HG02798 (cell line): ENCODE measurements around the gene RPTOR.

Experiments used
- ATAC-seq: cut with Tn5 transposase; IDR thresholded peaks from one replicate; pipeline ENCODE4 v1.9.1; 2021; ENCODE audit warnings: mild to moderate bottlenecking; ENCODE audit not compliant: unreplicated experiment, poor library complexity

Gene RPTOR

DNA sequence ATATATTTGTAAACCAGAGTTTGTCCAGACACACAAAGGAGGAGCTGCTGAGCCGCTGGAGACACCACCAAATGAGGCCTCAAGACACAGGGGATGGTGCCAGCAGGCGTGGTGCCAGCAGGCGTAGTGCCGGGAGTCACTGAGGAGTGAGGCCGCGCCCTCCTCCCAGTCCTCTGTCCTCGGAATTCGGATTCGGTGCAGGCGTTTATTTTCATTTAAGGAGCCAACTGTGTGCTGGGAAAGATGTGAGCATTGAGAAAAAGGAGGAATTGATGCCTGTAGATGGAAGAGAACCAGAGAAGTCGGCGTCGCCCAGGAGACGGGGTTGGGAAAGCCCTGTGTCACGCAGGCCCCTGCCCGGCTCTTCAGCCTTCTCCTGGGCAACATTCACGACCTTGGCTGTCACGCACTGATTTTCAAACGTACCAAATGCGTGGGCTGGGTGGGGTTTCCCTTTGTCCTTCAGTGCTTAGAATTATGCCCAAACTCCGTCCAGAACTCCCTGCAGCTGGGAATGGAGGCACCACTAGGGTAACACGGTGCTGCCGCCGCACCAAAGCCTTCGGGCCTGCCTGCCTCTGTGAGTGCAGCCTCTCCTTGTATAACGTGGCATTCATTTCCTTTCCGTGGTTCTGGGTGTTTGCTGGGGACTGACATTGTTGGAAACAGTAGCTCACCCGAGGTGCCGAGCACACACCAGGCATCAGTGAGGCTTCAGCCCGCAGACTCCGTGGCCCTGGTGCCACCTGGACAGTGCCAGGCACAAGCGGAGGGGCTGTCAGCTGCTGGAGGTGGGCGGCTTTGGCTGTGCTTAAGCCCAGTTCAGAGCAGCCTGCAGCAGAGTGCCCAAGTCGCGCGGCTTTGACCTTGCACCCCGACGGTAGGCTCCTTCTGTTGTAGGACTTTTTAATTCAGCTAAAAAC lies 398.0 kb downstream of the RPTOR start:
- no peak for ATAC-seq

DNA sequence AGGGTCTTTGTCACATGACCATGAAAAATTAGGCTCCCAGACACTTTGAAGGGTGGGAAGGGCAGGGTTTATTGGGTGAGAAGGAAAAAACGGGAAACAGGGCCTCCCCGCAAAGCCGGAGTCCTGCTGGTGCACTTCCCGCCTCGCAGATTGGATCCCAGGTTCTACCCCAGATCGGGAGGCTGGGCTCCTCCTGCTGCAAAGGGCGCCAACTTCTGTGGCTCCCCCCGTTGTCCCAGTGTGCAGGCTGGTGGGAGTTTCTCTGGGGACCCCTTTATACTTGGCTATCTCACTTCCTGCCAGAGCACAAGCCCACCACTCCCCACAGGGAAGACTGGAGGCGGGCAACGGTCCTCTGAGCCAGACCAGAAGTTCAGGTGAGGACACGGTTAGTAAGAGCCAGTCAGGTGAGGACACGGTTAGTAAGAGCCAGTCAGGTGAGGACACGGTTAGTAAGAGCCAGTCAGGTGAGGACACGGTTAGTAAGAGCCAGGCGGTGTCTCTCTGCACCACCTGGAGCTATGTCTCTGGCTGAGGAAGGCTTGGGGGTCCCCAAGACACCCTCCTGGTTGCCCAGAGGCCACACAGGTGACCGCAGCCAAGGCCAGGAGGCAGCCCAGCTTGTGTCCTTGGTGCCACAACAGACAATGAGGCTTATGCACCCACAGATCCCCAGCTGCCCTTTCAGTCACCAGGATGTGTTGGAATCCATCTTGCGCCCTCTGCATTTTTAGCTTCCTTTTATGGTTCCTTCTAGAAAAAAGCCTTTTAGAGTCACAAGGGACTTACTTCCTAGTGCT lies 398.9 kb downstream of the RPTOR start:
- ATAC-seq: no peak

DNA sequence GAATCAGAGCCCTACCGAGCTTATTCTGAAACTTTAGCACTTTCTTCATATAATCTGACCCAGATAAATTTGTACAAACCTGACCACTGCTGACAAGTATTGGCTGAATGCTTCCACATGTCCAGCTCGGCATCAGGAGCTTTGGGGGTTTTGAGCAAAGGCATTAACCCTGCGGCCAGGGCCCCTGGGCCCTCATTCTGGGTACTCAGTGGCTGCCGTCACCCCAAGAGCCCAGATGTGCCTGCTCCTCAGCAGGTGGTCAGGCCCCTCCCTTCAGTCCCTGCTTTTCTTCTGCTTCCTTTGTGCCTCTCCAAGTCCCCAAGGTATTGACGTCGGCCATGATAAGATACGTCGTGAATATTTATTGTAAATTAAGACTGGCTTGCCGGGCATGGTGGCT lies 399.7 kb downstream of the RPTOR start:
- ATAC-seq: no peak

- ATAC-seq: no peak
Observed at GRCh38 chr17:80945736-80946135, 401.1 kb downstream of the RPTOR start.

DNA sequence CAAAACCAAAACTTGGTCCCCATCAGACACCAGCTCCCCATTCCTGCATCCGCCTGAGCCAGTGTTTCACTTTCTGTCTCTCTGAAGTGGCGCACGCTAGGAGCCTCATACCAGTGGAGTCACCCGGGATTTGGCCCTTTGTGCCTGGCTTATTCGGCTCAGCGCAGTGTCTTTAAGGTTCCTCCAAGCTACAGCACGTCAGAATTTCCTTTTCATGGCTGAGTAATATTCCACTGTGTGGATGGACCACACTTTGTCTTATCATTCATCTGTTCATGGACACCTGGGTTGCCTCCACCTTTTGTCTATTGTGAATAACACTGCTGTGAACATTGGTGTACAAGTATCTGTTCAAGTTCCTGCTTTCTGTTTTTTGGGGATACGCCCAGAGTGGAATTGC lies 401.8 kb downstream of the RPTOR start:
- ATAC-seq: no peak

DNA sequence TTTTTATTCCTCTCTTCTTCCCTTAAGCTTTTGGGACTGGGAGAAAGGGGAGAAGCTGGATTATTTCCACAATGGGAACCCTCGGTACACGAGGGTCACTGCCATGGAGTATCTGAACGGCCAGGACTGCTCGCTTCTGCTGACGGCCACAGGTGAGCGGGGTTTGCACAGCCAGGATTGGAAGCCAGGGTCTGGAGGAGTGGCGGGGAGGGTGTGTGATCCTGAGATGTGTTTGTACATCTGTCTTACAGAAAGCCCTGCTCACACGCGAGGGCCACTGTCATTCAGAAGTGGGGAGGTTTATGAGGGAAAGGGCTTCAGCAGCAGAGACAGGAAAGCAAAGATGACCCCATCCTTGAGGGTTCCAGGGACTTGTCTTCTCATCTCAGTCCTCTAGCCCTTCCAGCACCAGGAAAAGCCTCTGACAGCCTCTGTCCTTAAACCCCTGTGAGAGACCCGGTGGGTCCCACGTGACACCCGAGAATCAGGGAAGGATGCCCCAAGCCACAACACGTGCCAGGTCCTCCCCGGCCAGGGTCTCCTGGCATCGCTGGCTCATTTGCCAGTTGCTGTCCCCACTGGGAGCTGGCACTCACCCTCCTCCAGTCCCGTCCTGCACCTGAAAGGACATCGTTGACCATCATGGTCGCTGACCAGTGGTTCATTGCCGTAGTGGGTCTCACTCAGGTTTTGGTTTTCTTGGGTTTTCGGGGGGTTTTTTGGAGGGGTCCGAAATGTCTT lies 402.7 kb downstream of the RPTOR start:
- ATAC-seq: no peak

DNA sequence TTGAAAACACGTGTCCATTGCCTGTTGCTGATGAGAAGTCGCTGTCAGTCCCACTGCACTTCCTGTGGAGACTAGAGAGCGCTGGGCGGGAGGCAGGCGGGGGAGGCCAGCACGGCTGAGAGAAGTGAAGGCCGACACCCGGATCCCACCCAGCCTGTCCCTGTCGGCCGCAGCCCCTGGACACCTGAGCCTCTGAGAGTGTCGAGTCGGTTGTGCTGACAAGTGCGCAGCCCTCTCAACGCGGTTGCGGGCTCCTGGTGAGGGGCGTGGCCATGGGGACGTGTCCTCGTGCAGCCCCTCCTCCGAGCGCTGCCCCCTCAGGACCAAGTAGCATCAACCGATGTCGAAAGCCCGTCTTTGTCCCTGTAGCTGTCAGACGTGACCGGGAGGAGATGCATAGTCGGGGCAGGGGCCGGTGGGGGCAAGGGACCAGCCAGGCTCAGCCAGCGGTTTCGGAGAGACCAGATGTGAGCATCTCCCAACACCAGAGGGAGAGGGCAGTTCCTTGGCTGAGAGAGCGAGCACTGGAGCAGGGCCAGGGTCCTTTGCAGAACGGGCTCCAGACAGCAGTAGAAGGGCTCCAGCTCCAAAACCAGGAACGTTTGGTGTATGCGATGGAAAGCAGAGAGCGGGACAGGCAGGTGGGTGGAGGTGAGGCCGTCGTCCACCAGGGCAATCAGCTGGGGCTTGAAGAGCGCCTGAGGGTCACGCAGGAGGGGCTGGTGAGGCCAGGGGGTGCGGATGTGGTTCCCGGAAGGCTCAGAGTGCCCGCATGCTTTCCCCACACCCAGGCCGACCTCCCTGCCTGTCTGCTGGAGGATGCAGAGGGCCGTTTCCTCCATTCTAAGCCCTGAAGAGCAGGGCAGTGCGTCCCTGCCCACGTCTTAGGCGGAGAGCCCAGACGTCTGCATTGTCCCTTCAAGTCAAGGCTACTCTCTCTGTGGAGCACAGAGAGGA lies 403.7 kb downstream of the RPTOR start:
- no peak for ATAC-seq

- ATAC-seq: no peak
Observed at GRCh38 chr17:80948976-80949450, 404.4 kb downstream of the RPTOR start.

DNA sequence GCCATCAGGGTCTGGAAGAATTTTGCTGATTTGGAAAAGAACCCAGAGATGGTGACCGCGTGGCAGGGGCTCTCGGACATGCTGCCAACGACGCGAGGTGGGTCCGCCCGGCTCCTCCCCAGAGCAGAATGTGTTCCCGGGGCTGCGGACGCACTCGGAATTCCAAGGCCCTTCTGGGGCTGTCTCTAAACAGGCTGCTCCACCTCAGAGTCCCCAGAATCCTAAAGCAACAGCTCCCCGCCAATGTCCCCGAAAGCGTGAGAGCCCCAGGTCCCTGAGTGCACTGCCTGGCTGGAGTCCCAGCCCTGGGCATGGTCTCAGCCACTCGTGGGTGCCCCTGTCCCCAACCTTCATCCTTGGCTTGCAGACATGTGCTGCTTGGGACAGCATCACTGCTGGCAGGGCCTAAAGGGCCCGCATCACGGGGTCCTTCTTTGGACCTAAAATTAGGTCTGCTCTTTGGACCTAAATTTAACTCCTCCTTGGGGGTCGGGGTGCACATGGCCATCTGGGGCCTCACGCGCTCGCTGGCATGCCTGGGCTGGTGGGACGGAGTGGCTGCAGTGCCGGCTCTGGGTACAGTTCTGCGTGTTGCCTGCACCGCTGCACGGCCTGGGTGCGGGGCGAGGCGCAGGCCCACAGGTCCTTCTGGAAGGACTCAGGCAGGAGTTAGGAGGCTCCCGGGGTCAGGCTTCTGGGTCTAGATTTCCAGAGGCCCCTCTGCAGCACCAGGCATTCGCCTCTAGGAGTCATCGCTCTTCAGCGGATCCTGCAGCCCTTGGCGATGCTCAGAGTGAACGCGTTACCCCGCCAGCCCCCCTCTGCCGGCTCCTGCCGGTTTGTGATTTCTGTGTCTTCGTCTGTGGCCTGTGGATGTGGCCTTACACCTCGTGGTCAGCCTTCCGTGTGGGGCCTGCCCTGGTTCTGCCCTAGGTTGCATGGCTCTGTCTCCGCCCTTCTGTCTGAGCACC lies 405.1 kb downstream of the RPTOR start:
- ATAC-seq: no peak

- ATAC-seq: no peak
Observed at GRCh38 chr17:80950466-80951120, 406.0 kb downstream of the RPTOR start.

DNA sequence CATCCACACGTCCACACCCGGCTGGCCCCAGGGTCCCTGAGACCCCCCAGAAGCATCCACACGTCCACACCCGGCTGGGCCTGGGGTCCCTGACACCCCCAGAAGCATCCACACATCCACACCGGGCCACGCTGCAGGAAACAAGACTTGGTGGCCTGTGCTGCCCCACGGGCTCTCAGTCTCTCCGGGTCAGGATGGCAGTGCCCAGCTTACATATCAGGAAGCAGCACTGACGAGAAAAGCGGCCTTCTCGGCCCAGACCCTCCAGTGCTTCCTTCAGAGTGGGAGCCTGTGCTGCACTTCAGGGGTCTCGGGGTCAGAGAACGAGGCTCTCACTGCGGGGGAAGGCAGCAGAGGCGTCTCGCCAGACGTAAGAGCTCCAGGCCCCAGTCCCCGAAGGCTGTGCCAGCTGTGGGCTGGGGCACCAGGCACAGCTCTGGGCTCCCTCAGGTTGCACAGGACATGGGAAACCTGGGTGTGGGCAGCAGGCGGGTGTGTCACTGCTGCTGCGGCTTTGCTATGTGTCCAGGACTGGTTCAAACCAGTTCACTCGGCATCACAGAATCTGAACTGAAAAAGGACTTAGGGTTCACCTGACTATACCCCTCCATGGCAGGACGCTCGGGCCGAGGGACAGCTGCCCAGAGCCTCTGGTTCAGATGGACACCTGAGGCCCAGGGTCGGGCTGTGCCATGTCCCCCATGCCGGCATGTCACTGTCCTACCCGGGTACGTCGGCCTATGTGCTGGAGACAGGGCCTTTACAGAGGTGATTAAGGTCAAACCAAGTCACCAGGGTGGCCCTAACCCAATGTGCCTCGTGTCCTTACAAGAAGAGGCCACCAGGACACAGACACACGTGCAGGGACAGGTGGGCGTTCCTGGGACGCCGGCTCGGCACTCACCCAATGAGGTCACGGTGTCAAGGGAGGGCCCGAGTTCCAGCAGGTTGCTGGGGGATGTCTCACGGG lies 406.8 kb downstream of the RPTOR start:
- no peak for ATAC-seq

DNA sequence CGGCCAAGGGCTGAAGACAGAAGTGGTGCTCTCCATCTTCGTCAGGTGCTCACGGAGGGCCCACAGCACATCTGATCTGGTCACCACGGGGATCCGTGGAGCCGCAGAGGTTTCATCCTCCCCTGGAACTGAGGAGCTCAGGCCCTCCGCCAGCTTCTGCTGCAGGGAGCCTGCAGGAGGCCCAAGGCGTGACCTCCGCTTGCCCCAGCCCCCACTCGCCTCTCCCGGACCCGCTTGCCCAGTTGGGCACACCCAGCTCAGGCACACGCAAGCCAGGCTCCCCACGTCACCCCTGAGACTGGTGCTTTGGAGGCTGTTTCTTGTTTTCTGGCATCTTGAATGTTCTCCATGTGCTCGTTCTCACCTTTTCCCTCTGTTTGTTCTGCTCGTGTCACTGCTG lies 407.7 kb downstream of the RPTOR start:
- no peak for ATAC-seq

- no peak for ATAC-seq
Observed at GRCh38 chr17:80953471-80954315, 409.1 kb downstream of the RPTOR start.

DNA sequence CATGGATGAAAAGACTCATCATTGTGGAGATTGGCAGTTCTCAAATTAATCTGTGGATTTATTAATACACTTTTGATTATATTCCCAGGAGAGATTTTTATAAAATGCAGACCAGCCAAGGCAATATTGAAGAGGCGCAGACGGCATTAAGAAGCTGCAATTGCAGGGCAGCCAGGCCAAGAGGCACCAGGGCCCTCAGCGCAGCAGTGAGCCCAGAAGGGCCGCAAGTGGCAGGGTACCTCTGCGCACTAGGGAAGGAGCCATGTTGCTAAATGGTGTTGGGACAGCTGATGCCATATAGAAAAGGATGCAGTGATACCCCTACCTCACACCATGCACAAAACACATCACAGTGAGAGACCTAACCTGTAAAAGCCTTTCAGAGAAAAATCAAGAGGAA lies 410.4 kb downstream of the RPTOR start:
- no peak for ATAC-seq

DNA sequence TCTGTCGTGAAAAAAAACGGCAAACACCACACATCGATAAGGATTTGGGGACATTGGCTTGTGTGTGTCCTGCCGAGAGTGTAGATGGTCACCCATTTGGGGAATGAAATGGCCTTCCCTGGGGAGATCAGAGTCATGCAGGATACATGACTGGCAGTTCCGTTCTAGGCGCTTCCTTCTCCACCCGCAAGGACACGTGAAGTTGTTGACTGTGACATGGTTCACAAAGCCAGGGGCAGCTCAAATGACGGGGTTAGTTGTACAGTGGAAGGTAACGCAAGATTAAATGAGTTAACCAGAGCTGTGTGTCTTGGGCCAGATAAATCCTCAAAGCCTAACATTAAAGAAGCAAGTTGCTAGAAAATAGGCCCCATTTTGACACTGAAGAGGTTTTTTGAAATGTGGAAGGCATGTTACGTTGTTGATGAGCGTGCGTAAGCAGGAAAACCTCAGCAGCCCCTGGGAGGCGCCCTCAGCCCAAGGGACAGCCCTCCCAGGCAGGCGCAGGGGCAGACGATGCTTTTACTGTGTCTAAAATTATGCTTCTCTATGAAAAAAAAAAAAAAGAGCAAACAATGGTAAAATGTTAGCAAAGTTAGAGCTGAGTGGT lies 411.1 kb downstream of the RPTOR start:
- ATAC-seq: no peak
